ENCODE data around the gene OSBPL5.
A peak's percentile ranks its signal among the peaks of the same experiment; 100 is the strongest.

Gene OSBPL5

GRCh38 chr11:3165152-3165705 is at the start of gene OSBPL5:
TSS of gene OSBPL5 (minus strand) at chr11:3165310. CDS start at chr11:3129148, 36,162 bp downstream.
- DNase-seq: peak; percentile 40 to 59

- no peak for DNase-seq
Measured at GRCh38 chr11:3214420-3214699, 49.2 kb upstream of the OSBPL5 start.

DNA sequence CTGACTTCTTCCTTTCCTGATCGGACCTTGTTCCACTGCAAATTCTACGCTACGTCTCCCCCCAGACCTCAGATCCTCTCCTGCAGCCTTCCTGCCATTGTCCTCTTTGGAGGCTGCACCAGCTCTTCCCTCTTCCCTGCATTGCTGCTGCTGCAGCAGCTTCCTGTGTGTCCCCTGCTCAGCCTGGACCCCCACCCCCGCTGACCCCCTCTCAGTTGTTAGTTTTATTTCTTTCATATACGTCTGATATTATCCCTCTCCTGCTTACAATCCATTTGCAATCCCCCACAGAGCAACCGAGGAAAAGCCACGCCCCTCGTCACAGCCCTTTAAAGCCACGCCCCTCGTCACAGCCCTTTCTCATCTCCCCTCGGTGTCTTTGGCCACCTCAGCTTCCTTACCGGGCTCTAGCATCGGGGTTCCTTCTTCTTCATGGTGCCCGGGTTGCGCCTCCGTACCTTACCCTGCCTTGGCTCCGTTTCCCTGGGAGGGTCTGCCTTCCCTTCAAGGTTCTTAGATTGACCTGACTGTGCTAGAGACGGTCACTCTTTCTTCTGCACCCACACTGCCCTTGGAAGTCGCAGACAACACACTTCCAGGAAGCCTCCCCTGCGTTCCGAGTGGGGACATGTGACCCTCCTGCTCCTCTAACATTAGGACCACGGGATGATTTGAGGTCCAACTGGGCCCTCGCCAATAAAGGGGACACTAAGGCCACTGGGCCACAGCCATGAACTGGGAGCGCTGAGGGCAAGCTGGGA is 48.7 kb upstream of the OSBPL5 start:
- no peak for DNase-seq

GRCh38 chr11:3208272-3208671 is 43.2 kb upstream of the OSBPL5 start:
- DNase-seq: no peak

DNA sequence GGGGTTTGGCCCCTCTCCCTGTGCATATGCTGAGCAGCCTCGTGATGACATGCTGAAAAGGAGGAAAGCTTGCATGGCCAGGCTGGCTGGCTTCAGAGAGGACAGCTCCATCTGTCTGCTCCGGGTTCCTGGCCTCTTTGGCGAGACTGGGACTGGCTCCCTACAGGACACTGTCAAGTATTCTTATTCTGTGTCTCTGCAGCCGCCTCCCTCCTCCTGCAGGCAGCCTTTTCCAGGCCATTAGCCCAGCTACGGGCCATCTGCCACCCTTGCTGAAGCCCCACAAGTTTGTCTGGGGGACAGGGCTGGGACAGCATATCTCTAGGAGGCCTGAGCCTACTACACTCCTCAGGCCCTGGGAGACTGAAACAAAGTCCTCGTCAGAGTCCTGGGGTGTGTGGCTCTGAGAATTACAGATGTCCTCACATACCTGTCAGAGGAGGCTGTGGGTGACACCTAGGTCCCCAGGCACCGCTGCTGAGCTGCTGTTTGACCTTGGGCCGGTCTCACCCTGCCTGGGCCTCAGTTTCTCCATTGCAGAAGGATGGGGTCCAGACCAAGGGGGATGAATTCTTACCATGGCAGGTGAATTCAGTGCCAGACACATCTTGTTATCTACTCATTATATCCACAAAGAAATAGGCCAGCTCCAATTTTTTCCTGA is 42.5 kb upstream of the OSBPL5 start:
- no peak for DNase-seq

GRCh38 chr11:3206922-3207204 is 41.8 kb upstream of the OSBPL5 start:
- no peak for DNase-seq

DNA sequence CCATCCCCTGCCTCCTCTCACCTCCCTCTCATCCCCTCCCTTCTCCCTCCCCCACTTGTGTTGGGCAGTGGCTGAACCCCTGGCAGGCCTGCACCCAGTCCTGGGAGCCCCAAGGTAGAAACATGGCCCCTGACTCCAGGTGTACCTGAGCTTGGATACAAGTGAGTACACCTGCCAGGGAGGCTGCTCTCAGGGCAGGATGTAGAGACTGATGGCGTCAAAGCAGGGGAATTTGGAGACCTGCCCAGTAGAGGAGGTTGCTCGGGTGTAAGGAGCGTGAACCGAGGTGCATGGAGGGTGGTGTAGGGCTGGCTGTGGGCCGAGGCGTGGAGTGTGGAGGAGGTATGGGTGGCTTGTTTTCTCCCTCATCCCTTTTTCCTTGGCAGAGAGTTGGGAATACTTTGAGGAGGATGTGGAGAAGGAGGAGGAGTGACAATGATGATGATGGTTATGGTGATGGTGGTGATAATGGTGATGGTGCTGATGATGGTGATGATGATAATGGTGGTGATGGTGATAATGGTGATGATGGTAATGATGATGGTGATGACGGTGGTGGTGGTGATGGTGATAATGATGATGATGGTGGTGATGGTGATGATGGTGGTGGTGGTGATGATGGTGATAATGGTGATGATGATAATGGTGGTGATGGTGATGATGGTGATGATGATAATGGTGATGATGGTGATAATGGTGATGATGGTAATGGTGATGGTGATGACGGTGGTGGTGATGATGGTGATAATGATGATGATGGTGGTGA is 41.2 kb upstream of the OSBPL5 start:
- no peak for DNase-seq

DNA sequence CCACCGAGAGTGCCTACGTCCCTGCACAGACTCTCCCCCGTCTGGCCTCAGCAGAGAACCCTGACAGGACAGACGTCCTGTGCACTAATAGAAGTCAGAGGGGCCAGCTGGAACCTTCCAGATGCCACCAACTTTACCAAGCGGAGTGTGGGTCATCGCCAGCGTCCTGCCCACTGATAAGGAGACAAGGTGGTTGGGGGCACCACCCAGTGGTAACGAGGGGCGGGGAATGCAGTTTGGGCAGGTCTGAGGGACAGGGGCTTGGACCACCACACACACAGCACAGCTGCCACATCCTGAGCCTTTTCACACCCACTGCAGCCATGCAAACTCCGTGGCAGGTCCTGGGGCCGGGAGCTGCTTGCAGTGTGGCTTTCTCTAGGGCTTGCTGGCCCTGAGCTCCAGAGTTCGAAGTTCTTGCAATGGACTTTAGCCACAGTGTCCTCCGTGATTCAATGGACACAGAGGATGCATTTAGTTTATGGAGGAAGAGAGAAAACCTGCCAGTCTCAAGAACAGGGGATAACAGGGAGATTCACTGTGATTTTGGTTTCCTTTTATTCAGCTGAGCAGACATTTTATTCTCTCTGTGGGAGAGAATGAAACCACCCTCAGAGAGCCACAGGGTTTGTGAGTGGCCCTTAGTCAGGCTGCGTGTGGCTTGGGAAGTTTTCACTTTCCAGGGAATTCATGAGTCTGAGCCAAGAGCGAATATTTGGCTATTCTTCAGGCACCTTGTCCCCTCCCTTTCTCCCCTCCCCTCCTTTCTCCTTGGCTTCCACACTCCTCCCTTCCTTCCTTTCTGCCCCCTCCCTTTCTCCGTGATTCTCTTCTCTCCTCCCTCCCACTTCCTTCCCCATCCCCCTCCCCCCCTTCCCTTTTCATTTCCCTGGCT is 40.4 kb upstream of the OSBPL5 start:
- no peak for DNase-seq

DNA sequence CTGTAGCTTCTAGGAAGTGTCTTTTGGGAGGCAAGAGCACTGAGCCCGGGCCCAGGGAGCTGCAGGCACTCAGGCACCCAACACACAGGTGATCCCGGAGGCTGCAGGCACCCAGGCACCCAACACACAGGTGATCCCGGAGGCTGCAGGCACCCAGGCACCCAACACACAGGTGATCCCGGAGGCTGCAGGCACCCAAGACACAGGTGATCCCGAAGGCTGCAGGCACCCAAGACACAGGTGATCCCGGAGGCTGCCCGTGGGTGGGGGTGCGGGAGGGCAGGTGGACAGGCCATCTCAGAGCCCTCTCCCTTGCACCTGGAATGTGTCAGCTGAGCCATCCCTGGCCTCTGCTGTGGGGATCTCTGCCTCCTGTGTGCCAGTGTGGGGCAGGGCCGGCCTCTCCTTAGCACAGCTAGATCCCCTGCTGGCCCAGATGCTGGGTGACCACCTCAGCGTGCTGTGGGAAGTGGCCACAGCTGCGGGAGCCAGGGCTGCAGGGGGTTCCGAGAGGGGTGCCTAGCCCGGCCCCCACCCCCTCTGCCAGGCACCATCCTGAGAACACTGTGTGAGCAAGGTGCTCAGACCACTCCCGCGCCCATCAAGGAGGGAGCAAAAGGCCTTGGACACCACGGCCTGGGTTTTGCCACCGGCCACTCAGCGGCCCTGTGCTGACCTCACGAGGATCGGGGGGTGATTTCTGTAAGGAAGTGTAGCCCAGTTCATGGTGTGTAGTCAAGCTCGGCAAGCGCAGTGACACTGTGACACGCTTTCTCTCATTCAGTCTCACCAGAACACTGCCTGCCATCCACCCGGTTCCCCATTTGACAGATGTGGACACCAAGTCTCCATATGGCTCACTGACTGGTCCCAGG is 39.3 kb upstream of the OSBPL5 start:
- DNase-seq: no peak

DNA sequence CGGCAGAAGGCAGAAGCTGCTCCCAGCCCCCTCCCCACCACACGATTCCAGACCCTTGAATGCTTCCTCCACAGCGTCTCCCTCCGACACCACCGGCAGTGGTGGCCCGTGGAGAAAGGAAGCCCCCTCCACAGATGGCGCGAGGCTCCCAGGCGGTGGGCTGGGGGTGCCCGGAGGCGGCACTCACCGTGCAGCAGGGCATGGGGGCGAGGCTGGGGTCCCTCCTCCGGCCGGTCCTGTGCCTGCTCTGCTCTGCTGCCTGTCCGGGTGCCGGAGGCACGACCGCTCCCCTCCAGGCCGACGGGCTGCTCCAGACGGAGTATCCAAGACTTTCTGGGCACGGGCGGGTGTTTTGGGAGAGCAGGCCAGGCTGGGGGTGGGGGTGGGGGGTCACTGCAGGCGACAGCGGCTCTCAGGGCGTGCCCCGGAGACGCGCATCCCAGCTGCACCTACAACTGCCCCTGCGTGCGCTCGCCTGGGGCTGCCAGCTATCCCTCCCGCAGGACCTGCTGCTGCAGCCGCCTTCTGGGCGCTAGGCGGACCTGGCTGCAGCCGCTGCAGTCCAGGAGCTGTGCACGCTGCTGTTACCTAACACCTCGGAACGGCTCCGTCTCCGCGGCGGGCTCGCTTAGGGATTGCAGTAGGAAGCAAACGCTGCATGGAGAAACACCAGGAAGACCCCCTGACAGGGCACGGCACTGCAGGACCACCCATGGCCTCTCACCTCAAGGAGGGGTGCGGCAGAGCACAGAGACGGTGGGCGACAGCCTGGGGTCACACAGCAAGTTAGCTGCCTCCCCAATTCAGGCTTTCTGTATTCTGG is 38.3 kb upstream of the OSBPL5 start:
- DNase-seq: no peak

- DNase-seq: no peak
Measured at GRCh38 chr11:3202759-3203158, 37.6 kb upstream of the OSBPL5 start.

DNA sequence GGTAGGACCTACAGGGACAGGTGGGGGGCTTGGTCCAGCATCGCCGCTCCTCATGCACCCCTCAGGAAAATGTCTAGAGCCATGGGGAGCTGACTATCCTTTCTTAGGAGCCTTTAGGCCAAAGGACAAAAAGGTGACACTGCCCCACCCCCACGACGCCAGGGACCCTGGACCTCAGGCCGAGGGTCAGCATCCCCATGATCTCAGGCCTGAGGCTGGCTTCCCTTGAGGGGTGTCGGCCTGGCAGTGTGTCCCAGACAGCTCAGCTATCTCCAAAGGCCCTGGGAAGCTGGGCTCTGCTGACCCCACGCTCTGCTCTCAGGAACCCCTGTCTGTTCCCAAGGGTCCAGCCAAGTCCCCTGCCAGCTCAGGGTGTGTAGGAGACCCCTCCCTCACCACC is 37.2 kb upstream of the OSBPL5 start:
- no peak for DNase-seq

GRCh38 chr11:3201677-3202181 is 36.6 kb upstream of the OSBPL5 start:
- no peak for DNase-seq

- no peak for DNase-seq
Measured at GRCh38 chr11:3201112-3201581, 36.0 kb upstream of the OSBPL5 start.

DNA sequence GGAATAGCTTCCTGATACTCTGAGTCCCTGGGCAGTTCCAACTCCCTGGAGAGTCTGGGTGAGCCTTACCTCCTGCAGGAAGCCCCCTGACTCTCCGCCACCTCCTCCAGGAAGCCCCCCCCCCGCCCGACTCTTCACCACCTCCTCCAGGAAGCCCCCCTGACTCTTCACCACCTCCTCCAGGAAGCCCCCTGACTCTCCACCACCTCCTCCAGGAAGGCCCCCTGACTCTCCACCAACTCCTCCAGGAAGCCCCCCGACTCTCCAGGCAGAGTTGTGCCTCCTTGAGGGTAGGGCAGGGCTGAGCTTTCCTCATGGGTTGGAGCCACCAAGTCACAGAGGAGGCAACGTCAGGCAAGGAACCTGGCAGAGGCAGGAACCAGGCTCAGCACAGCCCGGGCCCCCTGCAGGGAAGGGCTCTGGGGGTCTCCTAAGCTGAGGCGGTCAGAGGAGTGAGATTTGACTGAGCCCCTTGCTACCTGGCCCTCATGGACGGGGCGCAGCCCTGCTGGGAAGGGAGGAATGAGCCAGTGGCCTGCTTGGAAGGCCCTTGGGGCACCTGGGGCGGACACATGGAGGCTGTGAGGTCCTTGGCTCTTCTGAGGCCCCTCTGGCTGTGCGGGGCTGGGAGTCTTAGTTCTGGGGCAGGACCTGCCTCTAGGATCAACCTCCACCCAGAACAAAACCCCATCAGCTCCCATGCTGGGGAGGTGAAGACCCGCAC is 35.4 kb upstream of the OSBPL5 start:
- DNase-seq: no peak

- no peak for DNase-seq
Measured at GRCh38 chr11:3199537-3200295, 34.6 kb upstream of the OSBPL5 start.

DNA sequence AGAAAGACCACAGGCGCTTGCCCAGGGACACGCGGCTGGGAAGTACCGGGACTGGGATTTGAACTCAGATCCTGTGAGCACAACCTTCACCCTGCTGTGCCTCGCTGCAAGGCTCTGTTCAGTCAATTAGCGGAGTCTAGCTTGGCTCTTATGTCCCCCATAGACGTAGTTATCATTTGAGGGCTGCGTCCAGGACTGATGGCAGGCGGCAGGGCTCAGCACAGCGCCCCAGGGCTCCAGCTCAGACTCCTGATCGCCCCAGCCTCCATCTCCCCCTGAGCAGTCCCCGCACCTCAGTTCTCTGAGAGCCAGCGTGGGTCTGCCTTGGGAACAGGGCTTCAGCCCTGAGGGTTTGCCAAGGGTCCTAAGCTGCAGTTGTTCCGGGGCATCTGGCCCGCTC is 33.7 kb upstream of the OSBPL5 start:
- DNase-seq: no peak

DNA sequence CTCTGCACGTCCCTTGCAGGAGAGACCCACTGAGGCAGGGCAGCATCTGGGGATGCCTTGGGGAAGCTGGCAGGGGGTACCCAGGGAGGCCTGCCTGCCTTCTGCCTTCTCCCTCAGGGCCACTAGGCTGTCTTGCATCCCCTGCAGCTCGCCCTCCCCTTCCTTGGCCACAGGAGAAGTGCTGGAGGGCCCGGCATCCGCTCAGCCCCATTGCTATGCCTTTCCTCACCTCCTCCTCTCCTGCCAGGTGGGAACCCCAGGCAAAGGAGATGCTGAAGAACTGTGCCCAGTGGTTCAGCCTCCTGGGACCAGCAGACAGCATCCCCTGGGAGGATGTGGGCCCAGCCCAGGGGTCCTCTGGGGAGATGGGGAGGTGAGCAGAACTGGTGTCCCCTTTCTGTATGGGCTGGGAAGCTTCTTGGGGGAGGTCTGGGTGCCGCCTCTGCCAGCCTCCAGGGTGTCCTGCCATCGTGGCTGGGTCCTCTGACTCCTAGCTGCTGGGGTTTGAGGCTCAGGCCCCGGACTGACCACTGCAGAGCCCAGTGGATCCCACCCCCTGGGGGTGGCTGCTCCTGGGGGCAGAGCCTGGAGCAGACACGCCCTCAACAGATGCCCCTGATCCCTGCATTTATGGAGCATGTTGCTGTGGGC is 32.9 kb upstream of the OSBPL5 start:
- no peak for DNase-seq
